ENCODE measurements around the gene PSMA6. TPM values are rescaled to one million over a fixed set of nuclear protein-coding genes. Genes with fewer than 3 reads are reported as not detected.
A peak's percentile ranks its signal among the peaks of the same experiment; 100 is the strongest.

Gene PSMA6
- total and polyA plus RNA-seq, 2 of the 13 experiments (the other 11 are each of a cell fraction or from before 2014, with no cell fraction given): 525 to 1,109 TPM

GRCh38 chr14:35341751-35342488 is 49.7 kb downstream of the PSMA6 start (continued):
- TF ChIP-seq MAX (IDR thresholded peaks at IDR 0.05) (no peak), MLX (CRISPR knock-in tag; IDR thresholded peaks at IDR 0.05) (no peak), ZNF639 (CRISPR knock-in tag; conservative IDR thresholded peaks at IDR 0.05) (no peak; the same call in 1 of the 2 replicates), CHD2 (IDR thresholded peaks at IDR 0.05; ENCODE audit: low read depth, low read length) (no peak), TAF1 (CRISPR knock-in tag; IDR thresholded peaks at IDR 0.05) (peak; percentile 73; the same call in 1 of the 2 replicates), ZNF724P (CRISPR knock-in tag; IDR thresholded peaks at IDR 0.05; ENCODE audit: borderline replicate concordance) (no peak), SOX6 (IDR thresholded peaks at IDR 0.05) (no peak), SOX6 (CRISPR knock-in tag; IDR thresholded peaks at IDR 0.05) (0 out of 2 replicates have a peak, but pooled peaks have one; percentile 32), ZNF670 (CRISPR knock-in tag; IDR thresholded peaks at IDR 0.05; ENCODE audit: borderline replicate concordance) (no peak), ZNF879 (CRISPR knock-in tag; IDR thresholded peaks at IDR 0.05) (no peak), ZNF331 (CRISPR knock-in tag; IDR thresholded peaks at IDR 0.05) (peak; percentile 88), ZFP90 (CRISPR knock-in tag; IDR thresholded peaks at IDR 0.05; ENCODE audit: borderline replicate concordance) (peak; percentile 98), E2F1 (CRISPR knock-in tag; IDR thresholded peaks at IDR 0.05) (peak; percentile 6; the same call in 1 of the 2 replicates), RFXAP (CRISPR knock-in tag; IDR thresholded peaks at IDR 0.05; ENCODE audit: borderline replicate concordance) (0 out of 2 replicates have a peak, but pooled peaks have one; percentile 53), ZNF589 (CRISPR knock-in tag; conservative IDR thresholded peaks at IDR 0.05) (no peak), ZNF549 (CRISPR knock-in tag; IDR thresholded peaks at IDR 0.05) (no peak), NFKB2 (CRISPR knock-in tag; IDR thresholded peaks at IDR 0.05; ENCODE audit: borderline replicate concordance) (peak; percentile 63; the same call in 1 of the 2 replicates), ZNF431 (CRISPR knock-in tag; IDR thresholded peaks at IDR 0.05; ENCODE audit: borderline replicate concordance, low read depth) (no peak), ZNF564 (CRISPR knock-in tag; IDR thresholded peaks at IDR 0.05) (no peak), HBP1 (CRISPR knock-in tag; IDR thresholded peaks at IDR 0.05; ENCODE audit: low read depth) (peak; percentile 40; the same call in 1 of the 2 replicates), FLYWCH1 (CRISPR knock-in tag; IDR thresholded peaks at IDR 0.05) (no peak), MTF2 (CRISPR knock-in tag; IDR thresholded peaks at IDR 0.05; ENCODE audit: borderline replicate concordance) (no peak), ATAD3A (CRISPR knock-in tag; IDR thresholded peaks at IDR 0.05) (no peak), ZNF737 (CRISPR knock-in tag; IDR thresholded peaks at IDR 0.05; ENCODE audit: borderline replicate concordance) (no peak), FIP1L1 (IDR thresholded peaks at IDR 0.05; ENCODE audit: borderline replicate concordance, insufficient read depth, low read depth, low read length) (no peak)
- TF ChIP-seq, protein P1, sequence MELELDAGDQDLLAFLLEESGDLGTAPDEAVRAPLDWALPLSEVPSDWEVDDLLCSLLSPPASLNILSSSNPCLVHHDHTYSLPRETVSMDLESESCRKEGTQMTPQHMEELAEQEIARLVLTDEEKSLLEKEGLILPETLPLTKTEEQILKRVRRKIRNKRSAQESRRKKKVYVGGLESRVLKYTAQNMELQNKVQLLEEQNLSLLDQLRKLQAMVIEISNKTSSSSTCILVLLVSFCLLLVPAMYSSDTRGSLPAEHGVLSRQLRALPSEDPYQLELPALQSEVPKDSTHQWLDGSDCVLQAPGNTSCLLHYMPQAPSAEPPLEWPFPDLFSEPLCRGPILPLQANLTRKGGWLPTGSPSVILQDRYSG (CRISPR knock-in tag; IDR thresholded peaks at IDR 0.05): no peak
